Left lung (tissue), 10 donors: Measurements from ENCODE around the gene BCDIN3D. TPM values are rescaled to one million over a fixed set of nuclear protein-coding genes. Genes with fewer than 3 reads are reported as not detected.

ENCODE experiments used
- ATAC-seq: fragments of 200-7000 bp; cut with Tn5 transposase; one replicate; pipeline ENCODE4 v1.9.1; 2020; ENCODE audit warnings: moderate library complexity
- DNase-seq, 4 donors: peaks; one replicate each; pipeline ENCODE4 v3.0.0-alpha.2; 2013 to 2020
- H3K27ac ChIP-seq, 2 donors: fragments of 200-600 bp; sonication (generic) in 1 of 2; one replicate each; pipeline versions ENCODE4 v1.5.0 to v1.8.0; 2020 to 2021
- H3K27me3 ChIP-seq, 2 donors: fragments of 200-600 bp; sonication (generic) in 1 of 2; one replicate each; pipeline versions ENCODE4 v1.5.0 to v1.8.0; 2020 to 2021
- H3K36me3 ChIP-seq, 2 donors: fragments of 200-600 bp; sonication (generic) in 1 of 2; one replicate each; pipeline versions ENCODE4 v1.5.0 to v1.8.0; 2020 to 2021
- H3K4me1 ChIP-seq, 2 donors: fragments of 200-600 bp; one replicate each; pipeline ENCODE4 v1.8.0; 2021
- H3K4me3 ChIP-seq, 2 donors: fragments of 200-600 bp; sonication (generic) in 1 of 2; one replicate each; pipeline versions ENCODE4 v1.5.0 to v1.8.0; 2020 to 2021; ENCODE audit warnings: mild to moderate bottlenecking in 1 of 2
- H3K9me3 ChIP-seq, 2 donors: fragments of 200-600 bp; sonication (generic) in 1 of 2; one replicate each; pipeline versions ENCODE4 v1.5.0 to v1.8.0; 2020 to 2021
- CTCF ChIP-seq, 2 donors: fragments of 200-600 bp; sonication (generic) in 1 of 2; IDR thresholded peaks; one replicate each; pipeline versions ENCODE4 v1.5.0 to v1.8.0; 2021; ENCODE audit warnings: antibody characterized with exemption in 2 of 2
- intact Hi-C, 2 donors: fragments of 100-400 bp; cut with DNase I; formaldehyde crosslinking; loops; one replicate each; pipeline versions ENCODE4 v1.11.2 to v1.14.2; 2022
- polyA plus RNA-seq, 6 donors: library from polyadenylated mRNA; unstranded; fragments of 120-200 nt; gene quantifications; one replicate each; pipeline ENCODE4 v1.2.1, GENCODE V29; 2013; ENCODE audit not compliant: insufficient read length in 6 of 6
- total RNA-seq, 2 donors: library from RNA; stranded (reverse); fragmentation: NEBNext Ultra II Directional; extraction: Animal tissue kit (Norgen Biotek cat#: 25700); gene quantifications; one replicate each; pipeline ENCODE4 v1.2.1, GENCODE V29; 2021
- donor health status: DM: no; HTN: yes; CAD: no.
- donor health status: DM: no; HTN: no; CAD: no.

Gene BCDIN3D
- total and polyA plus RNA-seq, 8 donors = 4.3 to 7.3 (median 5.8) TPM

- Histone ChIP-seq H3K27me3 (no peaks in the 10 kb centered on the region), H3K4me1 (peaks cover 20 to 29% of the 10 kb centered on the region in 2 donors), H3K4me3 (no peak overlapping the region), H3K9me3 (no peaks in the 10 kb centered on the region), H3K36me3 (no peaks in the 10 kb centered on the region), H3K27ac (no peak overlapping the region)
- intact Hi-C loops = loop anchor here in 1 of 2 donors (10.0 kb wide), 1 partner anchor 76 kb away; no protein-coding TSS in a partner anchor
- DNase-seq (peak; percentile 70 to 98 (median 88)), ATAC-seq (peak; percentile 60)
- TF ChIP-seq CTCF (IDR thresholded peaks at IDR 0.05) = no peak
Observed at GRCh38 chr12:49868952-49869815, 26.3 kb upstream of the BCDIN3D start.

- DNase-seq (peak in 1 of 4 donors; percentile 61), ATAC-seq (no peak)
- intact Hi-C loops = loop anchor here in 1 of 2 donors (10.0 kb wide), 1 partner anchor 76 kb away; no protein-coding TSS in a partner anchor
- H3K9me3 ChIP-seq = no peaks in the 10 kb centered on the region
- H3K36me3 ChIP-seq = no peaks in the 10 kb centered on the region
- no peaks in the 10 kb centered on the region for H3K27me3 ChIP-seq
- H3K27ac ChIP-seq = no peak overlapping the region
- H3K4me3 ChIP-seq = no peak overlapping the region
- no peak for TF ChIP-seq CTCF (IDR thresholded peaks at IDR 0.05)
- peaks cover 20 to 29% of the 10 kb centered on the region in 2 donors for H3K4me1 ChIP-seq
Observed at GRCh38 chr12:49868449-49868848, 25.5 kb upstream of the BCDIN3D start.

- peak overlapping the region in 1 of 2 donors; percentile 28 for H3K27ac ChIP-seq
- peaks cover 20 to 29% of the 10 kb centered on the region in 2 donors for H3K4me1 ChIP-seq
- ATAC-seq (peak; percentile 67), DNase-seq (peak in 1 of 4 donors; percentile 43)
- no peak overlapping the region for H3K4me3 ChIP-seq
- intact Hi-C loops = loop anchor here in 1 of 2 donors (10.0 kb wide), 1 partner anchor 77 kb away; no protein-coding TSS in a partner anchor
- no peak for TF ChIP-seq CTCF (IDR thresholded peaks at IDR 0.05)
- H3K27me3 ChIP-seq = no peaks in the 10 kb centered on the region
- no peaks in the 10 kb centered on the region for H3K9me3 ChIP-seq
- H3K36me3 ChIP-seq = no peaks in the 10 kb centered on the region
Observed at GRCh38 chr12:49867570-49868341, 24.9 kb upstream of the BCDIN3D start.

GRCh38 chr12:49866859-49867569 is 24.1 kb upstream of the BCDIN3D start:
- no peaks in the 10 kb centered on the region for H3K9me3 ChIP-seq
- H3K4me3 ChIP-seq = no peak overlapping the region
- H3K36me3 ChIP-seq = no peaks in the 10 kb centered on the region
- peak; percentile 96 to 97 for TF ChIP-seq CTCF (IDR thresholded peaks at IDR 0.05)
- H3K27me3 ChIP-seq = no peaks in the 10 kb centered on the region
- intact Hi-C loops = loop anchor here in 1 of 2 donors (10.0 kb wide), 1 partner anchor 78 kb away; no protein-coding TSS in a partner anchor
- peak; percentile 55 to 88 (median 75) for DNase-seq
- peak; percentile 84 for ATAC-seq
- H3K4me1 ChIP-seq = peaks cover 20 to 29% of the 10 kb centered on the region in 2 donors
- peak overlapping the region in 1 of 2 donors; percentile 28 for H3K27ac ChIP-seq
